Tibial artery (tissue), 4 donors: ENCODE results near the gene PLCH1.
"Not testable (repeated sequence)": the region's sequence is repeated elsewhere in the genome, so short reads cannot be mapped to it uniquely, and the experiment has no call there.

Source experiments
- DNase-seq, 2 donors: peaks; one replicate each; pipeline ENCODE4 v3.0.0-alpha.2; 2019
- H3K27ac ChIP-seq, 2 donors: fragments of 200-600 bp; sonication (generic) in 1 of 2; 1 replicate in 1 of 2; 2 replicates in 1 of 2; pipeline ENCODE4 v1.5.1; 2018 to 2019; ENCODE audit warnings: mild to moderate bottlenecking in 1 of 2
- H3K27me3 ChIP-seq, 2 donors: fragments of 200-600 bp; sonication (generic) in 1 of 2; one replicate each; pipeline versions ENCODE4 v1.5.1 to v1.6.0; 2016 to 2019
- H3K36me3 ChIP-seq, 3 donors: fragments of 200-600 bp; sonication (generic) in 2 of 3; one replicate each; pipeline ENCODE4 v1.5.1; 2016 to 2019; ENCODE audit warnings: mild to moderate bottlenecking in 2 of 3
- H3K4me1 ChIP-seq, 4 donors: fragments of 200-600 bp; sonication (generic) in 2 of 4; 1 replicate in 3 of 4; 2 replicates in 1 of 4; pipeline ENCODE4 v1.5.1; 2016 to 2019
- H3K4me3 ChIP-seq, 2 donors: fragments of 200-600 bp; sonication (generic) in 1 of 2; 1 replicate in 1 of 2; 2 replicates in 1 of 2; pipeline ENCODE4 v1.5.1; 2018 to 2019; ENCODE audit warnings: mild to moderate bottlenecking in 2 of 2
- H3K9me3 ChIP-seq, 3 donors: fragments of 200-600 bp; sonication (generic) in 1 of 3; one replicate each; pipeline ENCODE4 v1.5.1; 2016 to 2019
- CTCF ChIP-seq, 2 experiments: fragments of 200-600 bp in 1 of 2; fragments of 450-650 bp in 1 of 2; IDR thresholded peaks; one replicate each; pipeline ENCODE4 v1.5.1; 2017 to 2019; ENCODE audit warnings: antibody characterized with exemption in 2 of 2, mild to moderate bottlenecking in 1 of 2, moderate library complexity in 1 of 2
- intact Hi-C: fragments of 100-400 bp; cut with DNase I; formaldehyde crosslinking; loops from one replicate; pipeline ENCODE4 v1.15.0; 2023; ENCODE audit warnings: low total_unique reads

The PLCH1 gene

DNA sequence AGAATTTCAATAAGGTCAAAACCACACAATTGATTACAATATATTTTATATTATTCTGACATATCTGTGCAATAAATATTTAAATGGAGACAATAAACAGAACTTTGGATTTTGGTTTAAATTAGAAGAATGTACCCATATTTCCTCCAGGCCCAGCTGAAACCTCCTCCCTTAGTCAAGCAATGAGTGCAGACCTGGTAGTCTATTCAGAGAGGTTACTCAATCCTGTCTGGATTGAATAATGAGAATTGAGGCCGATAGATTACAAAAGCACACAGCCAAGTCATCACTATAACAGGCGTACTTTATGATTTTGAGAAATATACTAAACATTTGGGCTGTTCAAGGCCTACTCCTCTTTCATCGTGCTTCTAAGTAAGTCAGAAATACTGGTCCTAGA, 336.9 kb downstream of the PLCH1 start:
- Histone ChIP-seq H3K9me3 (no peaks in the 10 kb centered on the region), H3K36me3 (no peaks in the 10 kb centered on the region), H3K27ac (no peak overlapping the region), H3K27me3 (no peaks in the 10 kb centered on the region), H3K4me1 (no peaks in the 10 kb centered on the region), H3K4me3 (no peak overlapping the region)
- no peak for TF ChIP-seq CTCF (IDR thresholded peaks at IDR 0.05)
- no peak for DNase-seq
- intact Hi-C loops = no loop called here

GRCh38 chr3:155407331-155407730, 337.5 kb downstream of the PLCH1 start:
- no peak for TF ChIP-seq CTCF (IDR thresholded peaks at IDR 0.05)

GRCh38 chr3:155404486-155404885, 340.4 kb downstream of the PLCH1 start:
- no peak overlapping the region for H3K27ac ChIP-seq
- no peaks in the 10 kb centered on the region for H3K4me1 ChIP-seq

More at GRCh38 chr3:155407331-155407730, 337.5 kb downstream of the PLCH1 start:
- Histone ChIP-seq H3K4me1 (no peaks in the 10 kb centered on the region), H3K27me3 (no peaks in the 10 kb centered on the region), H3K36me3 (no peaks in the 10 kb centered on the region), H3K9me3 (no peaks in the 10 kb centered on the region), H3K4me3 (no peak overlapping the region), H3K27ac (no peak overlapping the region)
- intact Hi-C loops = no loop called here
- DNase-seq = no peak

DNA sequence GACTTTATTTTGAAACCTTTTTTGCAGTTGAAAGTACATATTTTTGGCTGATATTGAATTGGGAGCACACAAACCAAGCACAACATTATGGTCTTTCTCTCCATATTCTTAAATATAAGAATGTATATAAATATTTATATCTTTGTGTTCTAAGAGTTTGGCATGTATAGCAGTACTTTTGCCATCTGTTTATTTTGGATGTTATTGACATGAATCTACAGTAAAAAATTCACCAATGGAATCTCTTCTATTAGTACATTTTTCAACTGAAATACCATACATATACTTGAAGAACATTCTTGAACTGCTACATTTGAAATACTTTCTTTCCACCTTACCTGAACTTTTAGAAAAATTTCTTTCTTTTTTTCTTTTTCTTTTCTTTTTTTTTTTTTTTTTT, 342.2 kb downstream of the PLCH1 start:
- Histone ChIP-seq H3K27ac (no peak overlapping the region), H3K36me3 (no peaks in the 10 kb centered on the region), H3K27me3 (no peaks in the 10 kb centered on the region), H3K4me3 (no peak overlapping the region), H3K4me1 (no peaks in the 10 kb centered on the region), H3K9me3 (no peaks in the 10 kb centered on the region)
- intact Hi-C loops = no loop called here
- no peak for TF ChIP-seq CTCF (IDR thresholded peaks at IDR 0.05)
- DNase-seq = no peak

More at GRCh38 chr3:155404486-155404885, 340.4 kb downstream of the PLCH1 start:
- H3K4me3 ChIP-seq = no peak overlapping the region
- H3K36me3 ChIP-seq = no peaks in the 10 kb centered on the region
- no peak for DNase-seq
- no peak for TF ChIP-seq CTCF (IDR thresholded peaks at IDR 0.05)
- no peaks in the 10 kb centered on the region for H3K9me3 ChIP-seq
- no peaks in the 10 kb centered on the region for H3K27me3 ChIP-seq
- intact Hi-C loops = no loop called here

DNA sequence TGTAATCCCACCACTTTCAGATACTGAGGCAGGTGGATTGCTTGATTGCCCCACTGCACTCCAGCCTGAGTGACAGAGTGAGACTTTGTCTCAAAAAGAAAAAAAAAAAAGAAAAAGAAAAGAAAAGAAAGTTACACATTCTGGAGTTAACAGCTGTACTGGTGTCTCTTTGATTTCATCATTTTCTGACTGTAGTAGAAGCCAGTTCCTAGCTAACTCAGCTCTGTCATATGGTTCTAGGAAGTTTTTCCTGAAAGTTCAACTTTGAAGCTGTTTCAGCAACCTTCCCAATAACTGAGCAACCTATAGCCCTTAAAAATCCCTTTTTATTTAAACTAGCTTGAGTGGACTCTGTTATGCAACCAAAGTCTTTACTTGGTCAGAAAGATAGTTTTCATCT, 346.8 kb downstream of the PLCH1 start:
- Histone ChIP-seq H3K4me3 (no peak overlapping the region), H3K27me3 (no peaks in the 10 kb centered on the region), H3K36me3 (no peaks in the 10 kb centered on the region), H3K27ac (no peak overlapping the region), H3K9me3 (no peaks in the 10 kb centered on the region), H3K4me1 (no peaks in the 10 kb centered on the region)
- no peak for TF ChIP-seq CTCF (IDR thresholded peaks at IDR 0.05)
- intact Hi-C loops = no loop called here
- DNase-seq = no peak

- intact Hi-C loops, H3K4me3 ChIP-seq, H3K27ac ChIP-seq, H3K36me3 ChIP-seq, H3K27me3 ChIP-seq, DNase-seq, H3K9me3 ChIP-seq: not testable (repeated sequence)
- peaks cover 0 to 10% (median 4%) of the 10 kb centered on the region in 4 donors for H3K4me1 ChIP-seq
Observed at GRCh38 chr3:155394896-155395295, 350.0 kb downstream of the PLCH1 start.
